Heart right ventricle (tissue), 16 donors: ENCODE results near the gene PIK3R1. TPM values are rescaled to one million over a fixed set of nuclear protein-coding genes. Genes with fewer than 3 reads are reported as not detected.

Source experiments
- ATAC-seq, 8 donors: fragments of 200-7000 bp; cut with Tn5 transposase; one replicate each; pipeline ENCODE4 v1.9.1; 2020; ENCODE audit warnings: mild to moderate bottlenecking in 8 of 8, moderate library complexity in 8 of 8, moderate number of reproducible peaks in 1 of 8
- DNase-seq, 2 donors: peaks; one replicate each; pipeline ENCODE4 v3.0.0-alpha.2; 2020
- H3K27ac ChIP-seq, 10 donors: fragments of 200-600 bp; sonication (generic) in 2 of 10; one replicate each; pipeline versions ENCODE4 v1.5.0 to v1.8.0; 2020 to 2022; ENCODE audit warnings: mild to moderate bottlenecking in 3 of 10
- H3K27me3 ChIP-seq, 7 donors: fragments of 200-600 bp; one replicate each; pipeline ENCODE4 v1.8.0; 2021 to 2022; ENCODE audit warnings: mild to moderate bottlenecking in 2 of 7
- H3K36me3 ChIP-seq, 9 donors: fragments of 200-600 bp; sonication (generic) in 1 of 9; one replicate each; pipeline versions ENCODE4 v1.5.0 to v1.8.0; 2020 to 2022; ENCODE audit warnings: mild to moderate bottlenecking in 2 of 9
- H3K4me1 ChIP-seq, 9 donors: fragments of 200-600 bp; sonication (generic) in 1 of 9; one replicate each; pipeline versions ENCODE4 v1.5.0 to v1.8.0; 2020 to 2022; ENCODE audit warnings: mild to moderate bottlenecking in 4 of 9
- H3K4me3 ChIP-seq, 10 donors: fragments of 200-600 bp; sonication (generic) in 2 of 10; one replicate each; pipeline versions ENCODE4 v1.5.0 to v1.8.0; 2020 to 2022; ENCODE audit warnings: mild to moderate bottlenecking in 7 of 10, moderate library complexity in 2 of 10
- H3K9me3 ChIP-seq, 11 donors: fragments of 200-600 bp in 10 of 11; sonication (generic) in 2 of 11; one replicate each; pipeline versions ENCODE4 v1.5.0 to v1.8.0; 2013 to 2022; ENCODE audit warnings: mild to moderate bottlenecking in 2 of 11, control low read depth in 1 of 11, moderate library complexity in 1 of 11
- CTCF ChIP-seq, 9 donors: fragments of 200-600 bp; sonication (generic) in 2 of 9; IDR thresholded peaks; one replicate each; pipeline versions ENCODE4 v1.5.0 to v1.8.0; 2021 to 2022; ENCODE audit warnings: antibody characterized with exemption in 9 of 9, mild to moderate bottlenecking in 5 of 9, moderate library complexity in 1 of 9
- WGBS, 2 donors: extraction: QIAGEN DNeasy Blood & Tissue Kit; methylation state at CpG; one replicate each; pipeline ENCODE4 v1.1.7; 2013; ENCODE audit warnings: inconsistent platforms in 1 of 2; 5-methylcytosine and 5-hydroxymethylcytosine counted together
- intact Hi-C, 10 donors: fragments of 100-400 bp; cut with DNase I; formaldehyde crosslinking; loops; one replicate each; pipeline versions ENCODE4 v1.11.1 to v1.14.2; 2022
- polyA plus RNA-seq, 2 donors: library from polyadenylated mRNA; stranded (reverse); fragments of 200-250 nt; gene quantifications; one replicate each; pipeline ENCODE4 v1.2.3, GENCODE V29; 2013
- total RNA-seq, 10 donors: library from RNA; stranded (reverse); fragmentation: NEBNext Ultra II Directional in 3 of 10; extraction: Animal tissue kit (Norgen Biotek cat#: 25700) in 3 of 10; gene quantifications; one replicate each; pipeline versions ENCODE4 v1.2.1 to v1.2.4, GENCODE V29; 2021 to 2023
- donor health status: Arrhythmogenic right ventricular cardiomyopathy.
- donor health status: ischemic (EF 13 %, LVEDD 7.1; RV severe dilation, severe dysfunction).
- donor health status: healthy with polysubstance abuse.
- donor health status: DM: no; HTN: yes; CAD: no.
- donor health status: DM: no; HTN: no; CAD: no.
- donor health status: ischemic (EF 25% LVEDD 6.9; RV normal size, moderate dysfunction).
- donor health status: ischemic (EF 25% LVEDD 5.7; RV mildly dilated, moderate dysfunction).
- donor health status: healthy.
- donor health status: DM: yes; HTN: yes; CAD: no.
- donor health status: Ischemic cardiomyopathy.
- donor health status: ischemic (EF 35%, LVEDD 5.7; RV mildly dilated, moderate dysfunction).
- donor health status: nonischemic (EF 11% LVEDD 7.7; RV severe dilation, severe dysfunction).
- donor health status: DM: yes; HTN: yes; CAD: no.
- donor health status: PGD.
- donor health status: ischemic (EF 29% LVEDD 5.4; RV normal size, mild dysfunction).
- donor health status: nonischemic (EF 23%, LVEDD 6.1; RV moderate dilation, normal function).

PIK3R1 gene
- total and polyA plus RNA-seq, 12 donors: 12.2 to 269 (median 125) TPM

GRCh38 chr5:68240771-68241170 is 25.2 kb downstream of the PIK3R1 start:
- H3K27ac ChIP-seq: peak overlapping the region in 6 of 10 donors; percentile 61 to 82 (median 72)
- H3K27me3 ChIP-seq: no peaks in the 10 kb centered on the region
- no peak for DNase-seq
- H3K9me3 ChIP-seq: no peaks in the 10 kb centered on the region
- ATAC-seq: no peak
- 22 to 24% methylated on average over 1 of the region's 1 CpG for WGBS, 2 donors
- no peak for TF ChIP-seq CTCF (IDR thresholded peaks at IDR 0.05)
- peaks cover 11 to 99% (median 93%) of the 10 kb centered on the region in 9 donors for H3K4me1 ChIP-seq
- intact Hi-C loops: no loop called here
- peak overlapping the region in 3 of 10 donors; percentile 18 to 27 (median 26) for H3K4me3 ChIP-seq
- H3K36me3 ChIP-seq: no peaks in the 10 kb centered on the region

GRCh38 chr5:68242743-68243142 is 27.2 kb downstream of the PIK3R1 start:
- ATAC-seq: peak; percentile 17 to 61 (median 54)
- intact Hi-C loops: no loop called here
- H3K4me3 ChIP-seq: no peak overlapping the region
- H3K27ac ChIP-seq: peak overlapping the region in 9 of 10 donors; percentile 18 to 86 (median 61)
- 42 to 46% methylated on average over 5 of the region's 5 CpGs for WGBS, 2 donors
- no peaks in the 10 kb centered on the region for H3K27me3 ChIP-seq
- DNase-seq: no peak
- no peak for TF ChIP-seq CTCF (IDR thresholded peaks at IDR 0.05)
- H3K4me1 ChIP-seq: peaks cover 13 to 92% (median 83%) of the 10 kb centered on the region in 9 donors
- H3K9me3 ChIP-seq: no peaks in the 10 kb centered on the region
- no peaks in the 10 kb centered on the region for H3K36me3 ChIP-seq

GRCh38 chr5:68243251-68243650 is 27.7 kb downstream of the PIK3R1 start:
- intact Hi-C loops: no loop called here
- H3K9me3 ChIP-seq: no peaks in the 10 kb centered on the region
- WGBS, 2 donors: 69 to 82% methylated on average over 2 of the region's 2 CpGs
- DNase-seq: no peak
- ATAC-seq: peak in 1 of 8 donors; percentile 46
- H3K36me3 ChIP-seq: no peaks in the 10 kb centered on the region
- no peak overlapping the region for H3K4me3 ChIP-seq
- H3K4me1 ChIP-seq: peaks cover 13 to 92% (median 81%) of the 10 kb centered on the region in 9 donors
- no peak for TF ChIP-seq CTCF (IDR thresholded peaks at IDR 0.05)
- peak overlapping the region in 9 of 10 donors; percentile 4 to 86 (median 56) for H3K27ac ChIP-seq
- no peaks in the 10 kb centered on the region for H3K27me3 ChIP-seq

GRCh38 chr5:68243681-68244080 is 28.1 kb downstream of the PIK3R1 start:
- Histone ChIP-seq H3K4me1 (peaks cover 13 to 91% (median 80%) of the 10 kb centered on the region in 9 donors), H3K9me3 (no peaks in the 10 kb centered on the region), H3K4me3 (no peak overlapping the region), H3K36me3 (no peaks in the 10 kb centered on the region), H3K27ac (peak overlapping the region in 9 of 10 donors; percentile 4 to 86 (median 56)), H3K27me3 (no peaks in the 10 kb centered on the region)
- intact Hi-C loops: no loop called here
- no peak for DNase-seq
- ATAC-seq: no peak
- TF ChIP-seq CTCF (IDR thresholded peaks at IDR 0.05): no peak
- 55 to 58% methylated on average over 2 of the region's 2 CpGs for WGBS, 2 donors
